Breast epithelium (tissue), 4 donors: ENCODE results near the gene CIAO2B. TPM values are rescaled to one million over a fixed set of nuclear protein-coding genes. Genes with fewer than 3 reads are reported as not detected.

Experiments used
- DNase-seq, 2 donors: peaks; one replicate each; pipeline ENCODE4 v3.0.0-alpha.2; 2019; ENCODE audit warnings: low spot score in 2 of 2
- H3K27ac ChIP-seq, 2 donors: fragments of 200-600 bp; sonication (generic) in 1 of 2; one replicate each; pipeline ENCODE4 v1.5.1; 2016 to 2019; ENCODE audit warnings: mild to moderate bottlenecking in 1 of 2
- H3K27me3 ChIP-seq, 2 donors: fragments of 200-600 bp; sonication (generic) in 1 of 2; one replicate each; pipeline versions ENCODE4 v1.5.1 to v1.6.0; 2017 to 2019; ENCODE audit warnings: control low read depth in 1 of 2, mild to moderate bottlenecking in 1 of 2
- H3K36me3 ChIP-seq: fragments of 200-600 bp; one replicate; pipeline ENCODE4 v1.5.1; 2019
- H3K4me1 ChIP-seq, 2 donors: fragments of 200-600 bp; sonication (generic); one replicate each; pipeline ENCODE4 v1.5.1; 2016 to 2019; ENCODE audit warnings: control low read depth in 1 of 2
- H3K4me3 ChIP-seq, 3 donors: fragments of 200-600 bp; sonication (generic); 1 replicate in 2 of 3; 2 replicates in 1 of 3; pipeline ENCODE4 v1.5.1; 2016 to 2019; ENCODE audit warnings: mild to moderate bottlenecking in 3 of 3, moderate library complexity in 2 of 3
- H3K9me3 ChIP-seq, 2 donors: fragments of 200-600 bp; sonication (generic) in 1 of 2; one replicate each; pipeline ENCODE4 v1.5.1; 2016 to 2019; ENCODE audit warnings: control low read depth in 1 of 2
- POLR2A ChIP-seq: fragments of 450-650 bp; IDR thresholded peaks from one replicate; pipeline ENCODE4 v1.6.1; 2016; ENCODE audit warnings: antibody characterized with exemption, mild to moderate bottlenecking, moderate library complexity
- POLR2AphosphoS5 ChIP-seq, 3 donors: sonication (generic); formaldehyde crosslinking; IDR thresholded peaks; one replicate each; pipeline ENCODE4 v1.6.1; 2017; ENCODE audit warnings: antibody characterized with exemption in 3 of 3
- intact Hi-C: fragments of 100-400 bp; cut with DNase I; formaldehyde crosslinking; loops from one replicate; pipeline ENCODE4 v1.15.1; 2023; ENCODE audit warnings: low total_unique reads
- total RNA-seq, 3 donors: library from RNA; depleted of rRNA; stranded (reverse); fragments of >200 nt; gene quantifications; one replicate each; pipeline ENCODE4 v1.1.0, GENCODE V29; 2016
- TF ChIP-seq, protein P1 (sequence below), 3 donors: fragments of 450-650 bp; IDR thresholded peaks; one replicate each; pipeline ENCODE4 v1.5.1; 2016 to 2017; ENCODE audit warnings: antibody characterized with exemption in 3 of 3, mild to moderate bottlenecking in 3 of 3, moderate library complexity in 3 of 3

Gene CIAO2B
- total RNA-seq, 3 donors from 2014 or later: 45.7 to 77.3 (median 65.4) TPM

DNA sequence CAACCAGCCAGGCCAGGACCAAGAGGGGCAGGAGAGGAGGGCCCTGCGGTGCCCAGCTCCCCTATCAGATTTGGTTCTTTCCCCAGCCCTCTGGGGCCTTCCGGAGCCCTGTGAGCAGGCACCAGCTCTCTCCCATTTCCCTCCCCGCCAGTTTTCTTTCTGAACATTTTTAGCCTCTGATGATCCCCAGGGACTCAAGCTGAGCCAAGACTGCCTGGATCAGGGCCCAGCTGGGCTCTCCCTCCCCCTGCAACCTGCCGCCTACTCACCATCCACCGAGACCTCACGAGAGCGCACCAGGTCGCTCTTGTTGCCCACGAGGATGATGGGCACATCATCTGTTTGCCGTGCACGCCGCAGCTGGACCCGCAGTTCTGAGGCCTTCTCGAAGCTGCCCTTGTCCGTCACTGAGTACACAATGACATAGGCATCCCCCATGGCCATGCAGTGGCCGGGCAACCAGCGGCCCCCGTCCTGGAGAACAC, 10.9 kb downstream of the CIAO2B start:
- Histone ChIP-seq H3K27me3 (peaks cover 0 to 14% of the 10 kb centered on the region in 2 donors), H3K4me3 (peak overlapping the region; percentile 45 to 70 (median 51)), H3K27ac (peak overlapping the region in 1 of 2 donors; percentile 52), H3K9me3 (no peaks in the 10 kb centered on the region), H3K36me3 (no peaks in the 10 kb centered on the region), H3K4me1 (peaks cover 0 to 6% of the 10 kb centered on the region in 2 donors)
- TF ChIP-seq POLR2AphosphoS5 (IDR thresholded peaks at IDR 0.05) (peak in 1 of 3 donors; percentile 10), POLR2A (no peak)
- TF ChIP-seq, protein P1, sequence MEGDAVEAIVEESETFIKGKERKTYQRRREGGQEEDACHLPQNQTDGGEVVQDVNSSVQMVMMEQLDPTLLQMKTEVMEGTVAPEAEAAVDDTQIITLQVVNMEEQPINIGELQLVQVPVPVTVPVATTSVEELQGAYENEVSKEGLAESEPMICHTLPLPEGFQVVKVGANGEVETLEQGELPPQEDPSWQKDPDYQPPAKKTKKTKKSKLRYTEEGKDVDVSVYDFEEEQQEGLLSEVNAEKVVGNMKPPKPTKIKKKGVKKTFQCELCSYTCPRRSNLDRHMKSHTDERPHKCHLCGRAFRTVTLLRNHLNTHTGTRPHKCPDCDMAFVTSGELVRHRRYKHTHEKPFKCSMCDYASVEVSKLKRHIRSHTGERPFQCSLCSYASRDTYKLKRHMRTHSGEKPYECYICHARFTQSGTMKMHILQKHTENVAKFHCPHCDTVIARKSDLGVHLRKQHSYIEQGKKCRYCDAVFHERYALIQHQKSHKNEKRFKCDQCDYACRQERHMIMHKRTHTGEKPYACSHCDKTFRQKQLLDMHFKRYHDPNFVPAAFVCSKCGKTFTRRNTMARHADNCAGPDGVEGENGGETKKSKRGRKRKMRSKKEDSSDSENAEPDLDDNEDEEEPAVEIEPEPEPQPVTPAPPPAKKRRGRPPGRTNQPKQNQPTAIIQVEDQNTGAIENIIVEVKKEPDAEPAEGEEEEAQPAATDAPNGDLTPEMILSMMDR (IDR thresholded peaks at IDR 0.05): no peak
- DNase-seq: no peak
- intact Hi-C loops: no loop called here

DNA sequence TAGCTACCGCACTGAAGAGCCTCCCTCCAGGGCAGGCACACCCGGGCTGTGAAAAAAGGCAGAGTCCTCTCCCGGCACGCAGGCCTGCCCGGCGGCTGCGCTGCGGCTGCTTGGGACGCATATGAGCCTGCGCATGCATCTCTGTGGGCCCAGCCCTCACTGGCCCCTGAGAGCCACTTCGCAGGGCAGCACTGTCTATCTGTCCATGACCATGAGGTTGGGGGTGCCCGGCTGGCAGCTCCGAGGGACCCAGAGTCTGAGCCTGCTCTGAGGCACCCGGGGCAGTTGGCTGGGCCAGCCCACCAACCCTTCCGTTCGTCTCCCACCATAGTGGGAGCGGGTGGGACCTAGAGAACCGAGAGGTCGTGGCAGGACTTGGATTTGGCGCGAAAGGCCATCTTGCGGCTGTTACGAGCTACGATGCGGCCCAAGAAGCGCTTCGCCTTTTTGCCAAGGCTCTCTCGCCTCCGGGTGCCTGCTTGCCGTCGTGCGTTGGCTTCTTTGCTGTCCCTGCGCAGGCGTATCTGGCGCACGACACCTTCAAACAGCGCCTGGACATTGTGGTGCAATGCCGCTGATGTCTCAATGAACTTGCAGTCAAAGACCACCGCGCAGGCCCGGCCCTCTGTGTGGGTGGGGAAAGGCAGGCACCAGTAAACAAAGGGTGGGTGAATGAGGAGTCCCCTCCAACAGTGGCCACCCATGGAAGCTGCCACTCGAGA, 12.3 kb downstream of the CIAO2B start:
- TF ChIP-seq POLR2A (no peak), POLR2AphosphoS5 (IDR thresholded peaks at IDR 0.05) (no peak)
- TF ChIP-seq, protein P1 (IDR thresholded peaks at IDR 0.05): no peak
- Histone ChIP-seq H3K9me3 (no peaks in the 10 kb centered on the region), H3K27ac (no peak overlapping the region), H3K27me3 (peaks cover 0 to 14% of the 10 kb centered on the region in 2 donors), H3K4me1 (peaks cover 0 to 6% of the 10 kb centered on the region in 2 donors), H3K36me3 (no peaks in the 10 kb centered on the region), H3K4me3 (no peak overlapping the region)
- no peak for DNase-seq
- intact Hi-C loops: no loop called here

DNA sequence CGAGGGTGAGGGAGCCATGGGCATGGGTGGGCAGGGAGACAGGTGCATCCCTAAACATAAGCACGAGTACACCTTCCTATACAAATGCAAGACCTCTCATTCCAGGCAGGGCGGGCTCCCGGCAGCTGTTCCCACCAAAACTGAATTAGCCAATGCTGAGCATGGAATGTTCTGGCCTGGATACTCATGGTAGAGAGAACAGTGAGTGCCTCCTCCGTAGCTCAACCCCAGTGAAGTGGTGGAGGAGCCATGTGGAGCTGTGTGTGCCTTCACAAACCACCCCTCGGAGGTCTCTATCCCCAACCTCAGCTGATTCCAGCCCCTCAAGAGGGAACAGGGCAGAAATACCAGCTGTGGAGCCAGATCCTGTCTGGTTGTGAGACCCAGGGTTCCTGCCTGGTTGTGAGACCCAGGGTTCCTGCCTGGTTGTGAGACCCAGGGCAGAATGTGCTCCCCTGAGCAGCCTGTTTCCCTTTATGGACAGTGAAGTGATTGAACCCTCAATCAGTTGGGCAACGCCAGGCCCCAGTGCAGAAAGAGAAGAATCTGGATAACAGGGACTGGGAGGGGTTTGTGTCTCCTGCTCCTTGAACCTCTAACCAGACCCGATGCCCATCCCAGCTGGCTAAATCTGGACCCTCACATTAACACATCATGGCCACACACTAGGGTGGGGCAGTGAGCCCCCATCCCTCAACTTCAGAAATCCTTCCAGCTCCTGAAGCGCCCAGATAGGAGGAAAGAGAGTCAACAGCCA, 13.1 kb downstream of the CIAO2B start:
- TF ChIP-seq POLR2AphosphoS5 (IDR thresholded peaks at IDR 0.05) (no peak), POLR2A (no peak)
- TF ChIP-seq, protein P1 (IDR thresholded peaks at IDR 0.05): no peak
- no peak for DNase-seq
- H3K9me3 ChIP-seq: no peaks in the 10 kb centered on the region
- H3K27me3 ChIP-seq: peaks cover 0 to 14% of the 10 kb centered on the region in 2 donors
- no peaks in the 10 kb centered on the region for H3K36me3 ChIP-seq
- H3K4me3 ChIP-seq: no peak overlapping the region
- H3K27ac ChIP-seq: no peak overlapping the region
- peaks cover 0 to 6% of the 10 kb centered on the region in 2 donors for H3K4me1 ChIP-seq
- intact Hi-C loops: no loop called here

DNA sequence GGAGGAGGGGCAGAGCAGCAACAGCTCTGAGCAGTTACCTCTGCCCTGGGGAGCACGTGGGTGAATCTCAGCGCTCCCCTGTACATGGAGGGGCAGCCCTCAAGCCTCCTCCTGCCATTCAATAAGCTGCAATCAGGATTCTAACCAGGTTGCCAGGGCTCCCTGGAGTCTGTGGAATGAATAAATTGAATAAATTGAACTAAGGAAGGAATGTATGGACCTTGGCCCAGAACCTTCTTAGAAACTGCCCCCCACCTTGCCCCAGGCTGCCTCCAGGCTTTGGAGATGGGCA, 14.0 kb downstream of the CIAO2B start:
- peaks cover 0 to 14% of the 10 kb centered on the region in 2 donors for H3K27me3 ChIP-seq
- intact Hi-C loops: no loop called here
- no peak for DNase-seq
- no peaks in the 10 kb centered on the region for H3K9me3 ChIP-seq
- peaks cover 0 to 4% of the 10 kb centered on the region in 2 donors for H3K4me1 ChIP-seq
- no peaks in the 10 kb centered on the region for H3K36me3 ChIP-seq
- TF ChIP-seq POLR2AphosphoS5 (IDR thresholded peaks at IDR 0.05) (no peak), POLR2A (no peak)
- TF ChIP-seq, protein P1 (IDR thresholded peaks at IDR 0.05): no peak
- H3K27ac ChIP-seq: no peak overlapping the region
- H3K4me3 ChIP-seq: no peak overlapping the region
